Activated T-cell treated with anti-CD3 and anti-CD28 coated beads for 24 hours (primary cell): ENCODE results near the gene ITM2C.

Source experiments
- DNase-seq: peaks from one replicate; pipeline ENCODE4 v3.0.0-alpha.2; 2020; ENCODE audit warnings: low read depth

ITM2C gene

DNA sequence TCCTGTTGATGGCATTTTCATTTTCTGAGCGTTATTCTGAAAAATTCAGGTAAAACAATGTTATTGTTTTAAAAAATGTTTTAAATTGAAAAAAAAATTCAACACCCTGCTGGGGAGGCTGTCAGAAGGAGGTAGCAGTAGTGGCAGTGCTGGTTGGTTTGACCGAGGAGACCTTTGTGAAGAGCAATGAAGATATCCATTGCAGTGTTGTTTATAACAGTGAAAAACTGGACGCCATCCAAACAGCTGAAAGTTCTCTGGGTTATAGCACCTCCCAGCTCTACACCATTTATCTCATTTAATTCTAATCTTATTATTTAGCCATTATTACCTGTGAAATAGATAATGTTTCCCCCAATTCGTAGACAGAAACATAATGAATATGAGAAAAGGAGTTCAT, 12.6 kb upstream of the ITM2C start:
- no peak for DNase-seq

DNA sequence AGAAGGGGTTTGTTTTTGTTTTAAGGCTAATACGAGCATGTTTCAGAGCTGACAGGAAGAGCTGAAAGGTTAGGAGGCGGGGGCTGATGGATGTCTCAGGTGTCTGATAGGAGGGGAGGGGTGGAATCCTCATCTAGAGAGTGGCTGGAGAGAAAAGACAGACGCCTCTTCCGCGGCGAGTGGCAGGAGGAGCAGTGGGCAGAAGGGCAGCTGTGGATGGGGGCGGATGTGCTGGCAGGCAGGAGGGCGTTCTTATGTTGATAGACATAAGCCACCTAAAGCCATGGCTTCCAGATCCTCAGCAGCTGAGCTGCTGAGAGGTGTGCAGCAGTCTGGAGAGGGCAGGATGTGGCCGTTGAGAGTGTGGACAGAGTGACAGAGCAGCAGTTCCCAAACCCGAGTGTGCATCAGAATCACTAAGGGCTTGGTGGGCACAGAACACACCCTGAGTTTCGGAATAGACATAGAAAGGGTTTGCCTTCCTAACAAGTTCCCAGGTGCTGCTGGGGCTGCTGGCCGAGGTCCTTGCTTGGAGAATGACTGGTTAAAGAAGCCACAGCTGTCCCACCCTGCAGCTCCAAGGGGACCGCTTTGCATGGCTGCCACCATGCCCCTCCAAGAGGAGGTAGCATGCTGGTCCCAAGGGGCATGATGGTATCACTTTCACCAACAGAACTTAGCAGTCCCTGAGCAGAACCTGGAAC, 3.0 kb upstream of the ITM2C start:
- no peak for DNase-seq

DNA sequence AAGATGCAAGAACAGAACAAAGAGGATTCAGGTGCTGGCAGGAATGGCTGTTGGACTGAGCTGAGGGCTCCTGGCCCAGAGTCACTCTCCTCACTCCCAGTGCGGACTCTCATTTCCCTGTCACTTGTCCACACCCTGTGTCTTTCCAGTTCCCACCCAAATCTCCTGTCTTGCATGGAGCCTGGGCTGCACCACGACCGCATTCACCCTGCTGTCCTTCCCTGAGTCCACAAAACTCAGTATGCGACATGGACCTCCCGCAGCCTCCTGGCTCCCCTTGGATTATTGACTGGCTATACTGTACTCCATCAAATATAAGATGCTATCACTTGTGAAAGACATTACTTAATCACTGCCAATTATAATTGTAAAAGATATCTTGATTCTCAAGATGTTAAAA, 2.5 kb upstream of the ITM2C start:
- no peak for DNase-seq

- DNase-seq: no peak
These were observed 1.7 kb upstream of the ITM2C start for GRCh38 chr2:230863031-230863430.

DNA sequence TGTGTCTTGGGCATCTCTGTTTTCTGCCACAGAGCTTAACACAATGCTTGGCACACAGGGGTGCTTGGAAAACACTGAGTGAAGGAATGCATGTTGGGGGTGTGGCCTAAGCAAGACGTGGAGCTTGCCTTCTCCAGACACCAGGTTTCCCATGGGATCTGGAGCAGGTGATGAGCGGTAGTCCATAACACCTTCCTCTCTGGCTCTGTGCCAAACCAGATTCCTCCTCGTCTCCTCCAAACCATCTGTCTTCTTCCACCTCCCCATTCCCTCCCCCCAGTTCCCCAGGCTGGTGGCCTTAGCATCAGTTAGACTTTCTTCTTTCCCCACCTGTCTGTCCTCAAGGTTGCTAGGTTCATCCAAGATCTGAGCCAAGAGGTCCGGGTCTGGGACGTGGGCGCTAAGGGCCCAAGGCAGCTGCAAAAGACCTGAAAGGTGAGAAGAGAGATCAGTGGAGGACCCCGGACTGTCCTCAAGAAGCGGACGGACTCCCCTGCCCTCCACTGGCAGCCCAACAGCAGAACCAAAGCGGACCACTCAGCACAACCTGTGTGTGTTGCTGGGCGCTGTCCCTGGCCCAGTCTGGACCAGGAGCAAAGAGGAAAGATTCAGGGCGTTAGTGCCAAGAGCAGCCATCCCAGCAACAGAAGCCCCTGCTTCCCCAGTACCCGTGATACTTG, 1.2 kb upstream of the ITM2C start:
- no peak for DNase-seq

- no peak for DNase-seq
These were observed 579 bp upstream of the ITM2C start for GRCh38 chr2:230864122-230864604.

GRCh38 chr2:230865307-230865765, 594 bp downstream of the ITM2C start:
- no peak for DNase-seq

GRCh38 chr2:230865766-230866755, 1.3 kb downstream of the ITM2C start:
- DNase-seq: no peak

DNA sequence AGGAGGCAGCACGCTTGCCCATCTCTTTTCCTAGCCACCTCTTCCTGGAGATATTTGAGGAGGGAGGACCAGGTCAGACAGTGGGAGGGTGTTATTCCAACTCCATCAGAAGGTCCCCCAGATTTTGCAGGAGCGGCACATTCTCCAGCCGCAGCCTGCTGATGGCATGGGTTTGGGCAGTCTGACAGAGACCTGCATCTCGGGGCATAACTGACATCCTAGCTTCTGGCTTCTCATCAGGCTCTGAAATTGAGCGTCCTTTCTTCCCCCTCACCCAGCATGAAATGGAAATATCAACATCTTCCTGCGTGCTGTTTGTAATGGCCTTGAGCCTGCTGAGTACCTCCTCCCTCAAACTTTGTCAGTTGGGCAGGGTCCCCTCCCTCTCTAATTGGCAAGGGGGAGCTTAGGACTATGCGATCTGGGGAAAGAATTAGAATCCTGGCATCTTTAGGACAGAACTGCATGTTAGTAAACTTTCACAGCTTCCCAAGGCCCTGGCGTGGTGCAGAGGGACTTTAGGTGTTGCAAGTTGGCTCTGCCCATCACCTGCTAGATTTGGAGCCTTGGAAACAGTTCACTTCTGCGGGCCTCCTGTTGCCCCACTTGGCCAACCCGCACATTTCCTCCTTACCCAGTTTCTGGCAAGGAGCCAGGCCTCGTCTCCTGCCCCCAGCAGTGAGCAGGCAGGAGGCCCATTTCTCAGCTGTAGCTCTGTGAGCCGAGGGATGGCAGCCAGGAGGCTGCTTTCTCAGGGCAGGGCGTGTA, 2.2 kb downstream of the ITM2C start:
- DNase-seq: no peak

DNA sequence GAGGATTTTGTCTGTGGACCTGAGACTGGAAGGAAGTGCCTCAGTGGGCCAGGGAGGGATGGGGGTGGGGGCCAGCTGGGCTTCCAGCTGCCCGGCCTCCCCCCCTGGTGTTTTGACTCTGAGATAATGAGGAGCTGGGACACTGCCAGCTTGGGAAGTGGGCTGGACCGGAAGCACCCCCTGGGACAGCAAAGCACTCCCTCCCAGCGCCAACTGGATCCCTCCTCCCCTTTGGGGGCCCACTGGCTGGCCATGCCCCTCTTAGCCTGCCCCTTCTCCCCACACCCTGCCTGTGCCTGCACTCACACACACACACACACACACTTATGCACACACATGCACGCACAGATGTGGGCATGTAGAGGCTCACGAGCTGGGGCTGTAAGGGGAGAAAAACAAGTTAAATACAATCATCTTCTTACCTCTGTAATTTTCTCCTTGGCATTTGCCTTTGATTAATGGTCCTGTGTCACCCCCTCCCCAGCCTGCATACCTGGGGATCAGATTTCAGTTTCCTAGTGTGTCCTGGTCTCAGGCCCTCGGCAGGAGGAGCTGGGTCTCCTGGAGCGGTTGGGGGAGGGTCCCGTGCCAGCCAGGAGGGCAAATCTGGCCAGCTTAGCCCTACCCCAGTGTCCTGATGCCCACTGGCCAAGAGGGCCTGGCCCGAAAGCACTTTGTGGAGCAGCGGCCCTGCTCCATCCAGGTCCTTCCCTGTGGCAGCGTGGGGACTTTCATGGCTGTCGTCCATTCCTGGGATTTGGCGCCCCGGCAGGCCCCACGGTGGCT, 3.6 kb downstream of the ITM2C start:
- DNase-seq: no peak

DNA sequence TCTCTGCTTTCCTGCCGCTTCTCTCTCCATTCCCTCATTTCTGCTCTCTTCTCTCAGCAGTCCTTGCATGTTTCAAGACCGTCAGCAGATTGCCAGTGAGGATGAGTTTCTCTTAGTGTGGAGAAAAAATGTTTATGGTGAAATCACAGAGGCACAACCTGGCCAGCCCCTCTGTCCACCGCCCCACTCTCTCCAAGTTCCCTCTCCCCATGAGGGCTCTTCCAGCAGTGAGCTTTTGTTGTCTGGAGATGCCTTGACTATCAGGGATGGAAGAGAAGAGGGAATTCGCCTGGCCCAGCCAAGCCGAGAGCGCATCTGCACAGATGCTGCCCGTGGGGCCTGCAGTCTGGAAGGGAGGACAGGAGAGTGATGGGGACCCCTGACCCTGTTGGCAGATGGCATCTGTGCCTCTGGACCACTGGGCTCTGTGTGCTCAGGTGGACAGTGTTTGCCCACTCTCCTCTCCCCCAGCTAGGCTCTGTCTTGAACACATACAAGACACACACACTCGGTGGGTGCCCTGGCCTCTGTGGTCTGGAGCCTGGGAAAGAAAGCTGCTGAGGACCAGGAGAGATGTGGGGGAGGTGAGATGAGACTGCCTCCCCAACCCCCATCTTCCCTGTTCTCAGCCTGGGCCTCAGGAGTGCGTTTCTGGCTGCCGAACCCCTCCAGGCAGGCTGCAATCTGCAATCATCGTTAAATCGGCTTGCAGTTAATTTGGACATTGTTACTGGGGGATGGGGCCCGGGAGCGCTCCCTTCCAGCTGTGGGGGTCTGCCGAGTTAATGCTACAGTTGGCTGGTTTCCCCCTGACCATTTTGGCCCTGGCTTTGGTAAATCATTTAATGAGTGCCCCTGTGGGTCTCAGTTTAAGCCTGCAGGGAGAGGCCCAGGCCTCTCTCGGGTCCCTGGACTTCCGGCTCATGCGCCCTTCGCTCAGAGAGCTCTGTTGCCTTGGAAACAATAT, 4.5 kb downstream of the ITM2C start:
- DNase-seq: no peak

GRCh38 chr2:230869914-230870543, 5.3 kb downstream of the ITM2C start:
- DNase-seq: no peak

DNA sequence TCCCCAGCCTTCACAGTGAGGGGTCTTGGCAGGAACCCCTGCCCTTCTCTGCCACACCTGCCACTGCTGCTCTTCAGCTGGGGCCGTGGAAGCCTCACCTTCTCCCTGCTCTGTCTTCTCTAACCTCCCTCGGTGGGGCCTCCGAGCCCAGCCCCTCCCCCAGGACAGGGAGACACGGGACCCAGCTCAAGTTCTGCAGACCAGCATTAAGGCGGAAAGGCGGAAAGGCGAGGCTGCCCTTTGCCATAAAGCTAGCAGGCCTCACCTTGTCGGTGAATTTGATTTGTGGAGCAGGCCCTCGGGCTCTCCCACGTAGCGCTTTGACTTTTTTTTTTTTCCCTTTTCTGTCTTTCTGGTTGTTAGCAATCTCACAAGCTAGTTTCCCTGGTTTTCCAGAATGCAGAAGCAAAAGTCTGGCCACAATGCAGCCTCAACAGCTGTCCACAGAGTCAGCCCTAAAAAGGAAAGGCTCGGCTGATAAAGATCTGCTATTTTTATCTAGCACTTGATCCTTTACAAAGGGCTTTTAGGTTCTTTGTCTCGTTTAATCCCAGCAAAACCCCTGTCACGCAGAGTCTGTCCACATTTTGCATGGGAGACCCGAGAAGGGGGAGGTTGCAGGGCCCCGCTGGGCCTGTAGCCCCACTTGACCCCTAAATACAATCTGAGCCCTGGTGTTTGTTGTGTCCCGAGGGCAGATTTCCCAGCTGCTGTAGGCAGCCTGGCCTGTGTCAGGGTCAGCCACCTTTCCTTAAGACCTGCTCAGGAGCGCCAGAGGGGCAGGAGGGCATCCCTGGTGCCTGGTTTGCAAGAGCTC, 6.0 kb downstream of the ITM2C start:
- DNase-seq: no peak

GRCh38 chr2:230871361-230872150, 6.8 kb downstream of the ITM2C start:
- no peak for DNase-seq

GRCh38 chr2:230872151-230872967, 7.6 kb downstream of the ITM2C start:
- no peak for DNase-seq

DNA sequence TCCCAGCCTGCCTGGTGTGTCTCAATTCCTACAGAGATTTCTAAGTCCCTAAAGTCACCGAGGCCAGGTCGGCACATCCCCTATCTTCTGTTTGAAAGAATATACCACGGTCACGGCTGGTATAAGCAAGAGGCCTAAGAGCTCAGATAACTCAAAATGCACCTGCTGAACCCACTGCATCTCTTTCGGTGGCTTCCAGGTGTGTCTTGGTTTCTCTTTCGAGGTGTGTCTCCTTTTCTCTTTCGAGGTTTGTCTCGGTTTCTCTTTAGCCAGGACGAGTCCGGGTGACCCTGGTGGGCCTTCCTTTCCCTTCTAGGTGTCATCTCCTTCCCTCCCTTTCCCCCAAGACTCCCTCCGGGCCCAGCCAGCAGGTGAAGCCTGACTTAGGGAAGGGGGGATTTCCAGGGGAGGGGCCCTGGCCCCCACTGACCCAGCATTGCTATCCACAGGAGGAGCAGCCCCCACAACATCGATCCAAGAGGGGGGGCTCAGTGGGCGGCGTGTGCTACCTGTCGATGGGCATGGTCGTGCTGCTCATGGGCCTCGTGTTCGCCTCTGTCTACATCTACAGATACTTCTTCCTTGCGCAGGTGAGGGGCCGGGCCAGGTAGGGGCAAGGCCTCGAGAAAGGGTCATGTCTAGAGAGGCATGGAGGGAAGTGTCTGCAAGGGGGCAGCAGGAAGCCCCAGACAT, 8.4 kb downstream of the ITM2C start:
- DNase-seq: no peak
